ENCODE measurements around the gene GPRIN1. TPM values are rescaled to one million over a fixed set of nuclear protein-coding genes. Genes with fewer than 3 reads are reported as not detected.
A peak's percentile ranks its signal among the peaks of the same experiment; 100 is the strongest.

GPRIN1 gene
- total and polyA plus RNA-seq, 2 donors from 2014 or later, result 0.45 to 1.3 TPM

DNA sequence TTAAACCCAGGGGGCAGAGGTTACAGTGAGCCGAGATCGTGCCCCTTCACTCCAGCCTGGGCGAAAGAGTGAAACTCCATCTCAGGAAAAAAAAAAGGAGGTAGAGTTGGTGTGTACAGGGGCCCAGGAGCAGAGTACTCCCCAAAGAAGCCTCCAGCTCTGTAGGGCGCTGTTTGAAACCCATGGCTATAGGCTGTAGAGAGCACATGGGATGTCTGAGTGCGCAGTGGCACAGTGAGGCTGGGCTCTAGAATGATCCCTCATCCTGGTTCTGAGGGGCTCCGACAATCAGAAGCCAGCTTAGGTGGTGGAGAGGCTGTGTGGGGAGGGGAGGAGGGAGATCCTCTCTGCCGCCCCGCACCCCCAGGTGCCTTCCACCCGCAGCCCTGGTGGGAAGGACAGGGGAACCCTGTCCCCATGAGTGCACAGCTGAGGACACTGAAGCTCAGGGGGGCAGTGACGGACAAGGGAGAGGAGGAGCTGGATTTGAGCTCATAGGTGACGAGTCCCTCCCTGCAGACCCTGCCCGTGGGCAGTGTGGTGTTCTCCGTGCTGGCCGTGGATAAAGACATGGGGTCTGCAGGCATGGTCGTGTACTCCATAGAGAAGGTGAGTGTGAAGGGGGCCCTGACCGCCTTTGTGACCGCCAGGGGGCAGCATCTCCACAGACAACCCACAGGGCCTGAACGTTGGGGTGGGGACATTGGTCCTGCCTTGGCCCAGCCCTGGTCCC lies 36.2 kb downstream of the GPRIN1 start:
- DNase-seq (peak; percentile 51 to 86 (median 72)), FAIRE-seq (no peak)
- no peaks in the 10 kb centered on the region for H3K4me1 ChIP-seq (ENCODE audit: control insufficient read depth in 2 of 3, insufficient read depth in 2 of 3, low read depth in 1 of 3, low read length in 3 of 3)
- TF ChIP-seq, protein P1, sequence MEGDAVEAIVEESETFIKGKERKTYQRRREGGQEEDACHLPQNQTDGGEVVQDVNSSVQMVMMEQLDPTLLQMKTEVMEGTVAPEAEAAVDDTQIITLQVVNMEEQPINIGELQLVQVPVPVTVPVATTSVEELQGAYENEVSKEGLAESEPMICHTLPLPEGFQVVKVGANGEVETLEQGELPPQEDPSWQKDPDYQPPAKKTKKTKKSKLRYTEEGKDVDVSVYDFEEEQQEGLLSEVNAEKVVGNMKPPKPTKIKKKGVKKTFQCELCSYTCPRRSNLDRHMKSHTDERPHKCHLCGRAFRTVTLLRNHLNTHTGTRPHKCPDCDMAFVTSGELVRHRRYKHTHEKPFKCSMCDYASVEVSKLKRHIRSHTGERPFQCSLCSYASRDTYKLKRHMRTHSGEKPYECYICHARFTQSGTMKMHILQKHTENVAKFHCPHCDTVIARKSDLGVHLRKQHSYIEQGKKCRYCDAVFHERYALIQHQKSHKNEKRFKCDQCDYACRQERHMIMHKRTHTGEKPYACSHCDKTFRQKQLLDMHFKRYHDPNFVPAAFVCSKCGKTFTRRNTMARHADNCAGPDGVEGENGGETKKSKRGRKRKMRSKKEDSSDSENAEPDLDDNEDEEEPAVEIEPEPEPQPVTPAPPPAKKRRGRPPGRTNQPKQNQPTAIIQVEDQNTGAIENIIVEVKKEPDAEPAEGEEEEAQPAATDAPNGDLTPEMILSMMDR (IDR thresholded peaks at IDR 0.05; ENCODE audit: borderline replicate concordance, extremely low read depth, insufficient read depth), result peak; percentile 68
- intact Hi-C loops (cut with DNase I), result no loop called here
- H3K36me3 ChIP-seq (ENCODE audit: control insufficient read depth in 2 of 3, insufficient read depth in 3 of 3, low read length in 3 of 3), result no peaks in the 10 kb centered on the region
- H3K9me3 ChIP-seq (ENCODE audit: control insufficient read depth in 2 of 3, insufficient read depth in 1 of 3, low read length in 3 of 3), result no peaks in the 10 kb centered on the region
- no peak overlapping the region for H3K27ac ChIP-seq (ENCODE audit: low read depth in 2 of 2, low read length in 2 of 2)
- H3K4me3 ChIP-seq (ENCODE audit: low read length in 3 of 3), result no peak overlapping the region
- H3K27me3 ChIP-seq (ENCODE audit: control insufficient read depth, insufficient read depth, low read length), result no peaks in the 10 kb centered on the region
- H3K9ac ChIP-seq (ENCODE audit: low read length in 3 of 3), result no peak overlapping the region

DNA sequence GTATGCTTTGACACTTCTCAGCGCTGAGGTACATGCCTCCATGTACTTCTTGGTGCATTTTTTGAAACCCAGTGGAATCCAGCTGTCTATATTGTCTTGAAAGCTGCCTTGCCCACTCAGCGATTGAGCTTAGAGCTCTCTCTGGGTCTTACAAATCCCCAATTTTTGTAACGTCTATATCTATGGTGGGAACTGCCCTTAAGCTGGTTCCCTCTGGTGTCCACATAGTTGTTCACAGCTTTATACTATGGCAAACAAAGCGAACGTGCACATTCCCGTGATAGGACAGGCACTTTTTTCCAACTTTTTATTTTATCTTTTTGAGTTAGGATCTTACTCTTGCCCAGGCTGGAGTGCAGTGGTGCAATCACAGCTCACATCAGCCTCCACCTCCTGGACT lies 39.9 kb downstream of the GPRIN1 start:
- FAIRE-seq, result no peak
- Histone ChIP-seq H3K4me3 (ENCODE audit: low read length in 3 of 3) (no peak overlapping the region), H3K9ac (ENCODE audit: low read length in 3 of 3) (no peak overlapping the region), H3K27me3 (ENCODE audit: control insufficient read depth, insufficient read depth, low read length) (no peaks in the 10 kb centered on the region), H3K4me1 (ENCODE audit: control insufficient read depth in 2 of 3, insufficient read depth in 2 of 3, low read depth in 1 of 3, low read length in 3 of 3) (no peaks in the 10 kb centered on the region), H3K36me3 (ENCODE audit: control insufficient read depth in 2 of 3, insufficient read depth in 3 of 3, low read length in 3 of 3) (no peaks in the 10 kb centered on the region), H3K27ac (ENCODE audit: low read depth in 2 of 2, low read length in 2 of 2) (no peak overlapping the region), H3K9me3 (ENCODE audit: control insufficient read depth in 2 of 3, insufficient read depth in 1 of 3, low read length in 3 of 3) (no peaks in the 10 kb centered on the region)
- DNase-seq, result no peak
- TF ChIP-seq, protein P1 (IDR thresholded peaks at IDR 0.05; ENCODE audit: borderline replicate concordance, extremely low read depth, insufficient read depth), result no peak
- intact Hi-C loops (cut with DNase I), result no loop called here

DNA sequence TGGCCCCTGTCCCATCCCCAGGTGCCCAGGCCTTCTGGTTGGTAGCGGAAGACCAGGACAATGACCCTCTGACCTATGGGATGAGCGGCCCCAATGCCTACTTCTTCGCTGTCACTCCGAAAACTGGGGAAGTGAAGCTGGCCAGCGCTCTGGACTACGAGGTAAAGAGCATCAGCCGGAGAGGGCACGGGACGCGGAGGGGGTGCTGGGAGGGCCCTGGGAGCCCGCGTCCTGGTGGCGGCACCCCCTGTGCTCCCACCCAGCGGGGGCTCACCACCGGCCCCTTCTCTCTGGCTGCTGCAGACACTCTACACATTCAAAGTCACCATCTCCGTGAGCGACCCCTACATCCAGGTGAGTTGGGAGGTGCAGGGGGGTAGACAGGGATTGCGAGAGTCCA lies 41.3 kb downstream of the GPRIN1 start:
- intact Hi-C loops (cut with DNase I), result no loop called here
- FAIRE-seq (no peak), DNase-seq (no peak)
- H3K9me3 ChIP-seq (ENCODE audit: control insufficient read depth in 2 of 3, insufficient read depth in 1 of 3, low read length in 3 of 3), result no peaks in the 10 kb centered on the region
- no peaks in the 10 kb centered on the region for H3K4me1 ChIP-seq (ENCODE audit: control insufficient read depth in 2 of 3, insufficient read depth in 2 of 3, low read depth in 1 of 3, low read length in 3 of 3)
- TF ChIP-seq, protein P1 (IDR thresholded peaks at IDR 0.05; ENCODE audit: borderline replicate concordance, extremely low read depth, insufficient read depth), result no peak
- H3K27me3 ChIP-seq (ENCODE audit: control insufficient read depth, insufficient read depth, low read length), result no peaks in the 10 kb centered on the region
- H3K36me3 ChIP-seq (ENCODE audit: control insufficient read depth in 2 of 3, insufficient read depth in 3 of 3, low read length in 3 of 3), result no peaks in the 10 kb centered on the region
- H3K4me3 ChIP-seq (ENCODE audit: low read length in 3 of 3), result no peak overlapping the region
- H3K9ac ChIP-seq (ENCODE audit: low read length in 3 of 3), result no peak overlapping the region
- no peak overlapping the region for H3K27ac ChIP-seq (ENCODE audit: low read depth in 2 of 2, low read length in 2 of 2)

All from kidney (tissue), 14 donors.